Activated naive CD8-positive, alpha-beta T cell treated with anti-CD3 and anti-CD28 coated beads, Interleukin-2, amount 50 U/mL, for 16 hours (primary cell): ENCODE data around the gene GUCA2A.

Source experiments
- DNase-seq: peaks from one replicate; pipeline ENCODE4 v3.0.0-alpha.2; 2020; ENCODE audit warnings: low read depth, low spot score

The GUCA2A gene

GRCh38 chr1:42177541-42177981 is 13.0 kb upstream of the GUCA2A start:
- DNase-seq, result no peak

- DNase-seq, result no peak
Measured at GRCh38 chr1:42176902-42177519, 12.5 kb upstream of the GUCA2A start.

- DNase-seq, result no peak
Measured at GRCh38 chr1:42175314-42176054, 10.9 kb upstream of the GUCA2A start.

GRCh38 chr1:42173961-42174735 is 9.6 kb upstream of the GUCA2A start:
- DNase-seq, result no peak

GRCh38 chr1:42173155-42173933 is 8.8 kb upstream of the GUCA2A start:
- DNase-seq, result peak; percentile 37

GRCh38 chr1:42172381-42173133 is 8.0 kb upstream of the GUCA2A start:
- no peak for DNase-seq

- DNase-seq, result no peak
Measured at GRCh38 chr1:42171679-42172266, 7.2 kb upstream of the GUCA2A start.

GRCh38 chr1:42170779-42171621 is 6.5 kb upstream of the GUCA2A start:
- DNase-seq, result no peak

- DNase-seq, result no peak
Measured at GRCh38 chr1:42168763-42169162, 4.2 kb upstream of the GUCA2A start.

GRCh38 chr1:42168391-42168670 is 3.8 kb upstream of the GUCA2A start:
- DNase-seq, result no peak

- DNase-seq, result no peak
Measured at GRCh38 chr1:42167611-42168390, 3.3 kb upstream of the GUCA2A start.

GRCh38 chr1:42165511-42166210 is 1.1 kb upstream of the GUCA2A start:
- DNase-seq, result no peak

- no peak for DNase-seq
Measured at GRCh38 chr1:42163536-42164503, 725 bp downstream of the GUCA2A start.

GRCh38 chr1:42163114-42163513 is 1.4 kb downstream of the GUCA2A start:
- no peak for DNase-seq

- DNase-seq, result no peak
Measured at GRCh38 chr1:42162181-42162580, 2.4 kb downstream of the GUCA2A start.

- no peak for DNase-seq
Measured at GRCh38 chr1:42158189-42158588, 6.4 kb downstream of the GUCA2A start.

GRCh38 chr1:42157667-42158066 is 6.9 kb downstream of the GUCA2A start:
- DNase-seq, result no peak
